Liver (tissue), 3 donors: ENCODE results near the gene CARS1.

Source experiments
- CTCF ChIP-seq: fragments of 150-350 bp; IDR thresholded peaks from 2 replicates; pipeline ENCODE4 v1.5.1; 2017; ENCODE audit warnings: improper control_type of control experiment, low read depth, low read length; ENCODE audit not compliant: missing input control
- FOXA2 ChIP-seq: IDR thresholded peaks from 2 replicates; pipeline ENCODE4 v1.6.1; 2016; ENCODE audit warnings: antibody characterized with exemption
- GABPA ChIP-seq, 2 donors: IDR thresholded peaks in 1 of 2; conservative IDR thresholded peaks in 1 of 2; 2 replicates each; pipeline ENCODE4 v1.6.1; 2016; ENCODE audit warnings: antibody characterized with exemption in 2 of 2, mild to moderate bottlenecking in 1 of 2, moderate library complexity in 1 of 2
- JUND ChIP-seq, 2 donors: IDR thresholded peaks; 2 replicates each; pipeline ENCODE4 v1.6.1; 2016; ENCODE audit warnings: antibody characterized with exemption in 2 of 2
- RXRA ChIP-seq, 2 donors: IDR thresholded peaks; 2 replicates each; pipeline ENCODE4 v1.6.1; 2017 to 2018; ENCODE audit warnings: antibody characterized with exemption in 2 of 2, mild to moderate bottlenecking in 1 of 2
- TF ChIP-seq, protein P1 (sequence below): IDR thresholded peaks from 2 replicates; pipeline ENCODE4 v1.6.1; 2016; ENCODE audit warnings: antibody characterized with exemption
- TF ChIP-seq, protein P2 (sequence below): IDR thresholded peaks from 2 replicates; pipeline ENCODE4 v1.6.1; 2016; ENCODE audit warnings: antibody characterized with exemption
- donor health status: healthy.
- donor health status: healthy.

DNA sequence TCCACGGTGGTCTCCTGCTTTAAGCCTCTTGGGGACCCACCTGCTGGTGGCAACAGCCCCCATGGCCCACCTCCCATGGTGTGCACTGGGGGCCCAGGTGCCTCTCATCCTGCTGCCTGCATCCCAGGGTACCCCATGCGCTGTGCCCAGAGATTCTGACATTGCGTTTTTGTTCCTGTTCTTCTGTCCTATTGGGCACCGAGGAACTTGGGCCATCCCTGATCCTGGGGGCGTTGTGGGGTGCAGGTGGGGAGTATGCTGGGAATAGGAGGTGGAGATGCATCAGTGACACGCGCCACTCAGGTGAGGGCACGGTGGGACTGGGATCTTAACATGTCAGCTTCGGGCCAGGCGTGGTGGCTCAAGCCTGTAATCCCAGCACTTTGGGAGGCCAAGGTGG is 52.7 kb downstream of the CARS1 start:
- TF ChIP-seq, protein P1, sequence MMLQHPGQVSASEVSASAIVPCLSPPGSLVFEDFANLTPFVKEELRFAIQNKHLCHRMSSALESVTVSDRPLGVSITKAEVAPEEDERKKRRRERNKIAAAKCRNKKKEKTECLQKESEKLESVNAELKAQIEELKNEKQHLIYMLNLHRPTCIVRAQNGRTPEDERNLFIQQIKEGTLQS: no peak
- TF ChIP-seq, protein P2, sequence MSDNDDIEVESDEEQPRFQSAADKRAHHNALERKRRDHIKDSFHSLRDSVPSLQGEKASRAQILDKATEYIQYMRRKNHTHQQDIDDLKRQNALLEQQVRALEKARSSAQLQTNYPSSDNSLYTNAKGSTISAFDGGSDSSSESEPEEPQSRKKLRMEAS: no peak
- no peak for TF ChIP-seq JUND (IDR thresholded peaks at IDR 0.05)
- TF ChIP-seq GABPA (IDR thresholded peaks at IDR 0.05 in 1 of 2, conservative IDR thresholded peaks at IDR 0.05 in 1 of 2): no peak
- TF ChIP-seq CTCF: no peak
- no peak for TF ChIP-seq FOXA2
- TF ChIP-seq RXRA (IDR thresholded peaks at IDR 0.05): no peak
